GM19455 (cell line): ENCODE results near the gene SPATA2.
"Not testable (repeated sequence)": the region's sequence is repeated elsewhere in the genome, so short reads cannot be mapped to it uniquely, and the experiment has no call there.

Source experiments
- ATAC-seq: cut with Tn5 transposase; IDR thresholded peaks from one replicate; pipeline ENCODE4 v1.9.1; 2021; ENCODE audit not compliant: unreplicated experiment

Gene SPATA2

DNA sequence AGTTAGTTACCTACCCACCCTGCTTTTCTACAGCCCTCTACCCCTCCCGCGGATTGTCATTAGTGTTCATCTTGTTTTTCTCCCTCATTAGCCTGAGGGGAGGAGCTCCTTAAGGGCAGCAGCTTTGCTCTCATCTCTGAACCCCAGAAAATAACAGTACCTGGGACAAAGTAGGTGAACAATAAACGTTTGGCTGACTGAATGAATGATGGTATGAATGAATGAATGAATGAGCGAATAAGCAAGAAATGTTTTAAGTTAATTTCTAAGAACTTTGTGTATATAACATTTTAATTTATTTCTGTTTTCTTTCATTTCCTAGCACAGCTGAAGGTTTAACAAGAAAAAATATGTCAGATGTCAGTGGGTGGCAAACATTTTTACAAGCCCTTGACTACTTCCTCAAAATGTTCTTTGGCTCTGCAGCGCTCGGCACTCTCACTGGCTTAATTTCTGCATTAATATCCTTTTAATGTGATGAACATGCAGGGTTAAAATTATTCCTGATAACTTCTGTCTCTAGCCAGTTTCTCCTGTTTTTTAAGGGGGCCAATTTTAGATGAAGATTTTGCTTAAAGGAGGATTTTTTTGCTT is 52.6 kb downstream of the SPATA2 start:
- no peak for ATAC-seq

DNA sequence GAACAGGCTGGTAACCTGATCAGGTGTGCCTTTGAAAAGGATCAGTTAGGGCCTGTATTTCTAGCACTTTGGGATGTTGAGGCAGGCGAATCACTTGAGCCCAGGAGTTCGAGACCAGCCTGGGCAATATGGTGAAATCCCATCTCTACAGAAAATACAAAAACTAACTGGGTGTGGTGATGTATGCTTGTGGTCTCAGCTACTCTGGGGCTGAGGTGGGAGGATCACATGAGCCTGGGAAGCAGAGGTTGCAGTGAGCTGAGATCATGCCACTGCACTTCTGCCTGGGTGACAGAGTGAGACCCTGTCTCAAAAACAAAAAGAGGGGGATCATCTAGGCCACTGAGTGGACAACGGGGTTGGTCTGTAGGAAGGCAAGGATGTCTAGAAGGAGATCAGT is 54.1 kb downstream of the SPATA2 start:
- ATAC-seq: not testable (repeated sequence)

DNA sequence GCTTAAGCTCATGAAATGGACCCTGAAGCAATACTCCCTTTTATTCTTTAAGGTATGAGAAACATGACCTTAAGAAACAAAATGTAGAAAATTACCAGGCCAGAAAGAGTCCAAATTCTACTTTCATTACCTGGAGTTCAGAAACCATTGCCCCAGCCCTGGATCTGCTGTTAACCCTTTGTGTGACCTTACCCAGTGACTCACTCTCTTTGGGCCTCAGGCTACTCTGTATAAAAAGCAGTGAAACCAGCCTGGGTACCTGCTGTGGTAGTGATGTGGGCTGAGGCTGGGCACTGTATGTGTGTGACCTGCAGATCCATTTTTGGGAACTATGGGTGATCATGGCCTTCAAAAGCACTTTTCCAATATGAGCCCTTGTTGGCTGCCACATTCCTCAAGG is 55.5 kb downstream of the SPATA2 start:
- ATAC-seq: no peak

DNA sequence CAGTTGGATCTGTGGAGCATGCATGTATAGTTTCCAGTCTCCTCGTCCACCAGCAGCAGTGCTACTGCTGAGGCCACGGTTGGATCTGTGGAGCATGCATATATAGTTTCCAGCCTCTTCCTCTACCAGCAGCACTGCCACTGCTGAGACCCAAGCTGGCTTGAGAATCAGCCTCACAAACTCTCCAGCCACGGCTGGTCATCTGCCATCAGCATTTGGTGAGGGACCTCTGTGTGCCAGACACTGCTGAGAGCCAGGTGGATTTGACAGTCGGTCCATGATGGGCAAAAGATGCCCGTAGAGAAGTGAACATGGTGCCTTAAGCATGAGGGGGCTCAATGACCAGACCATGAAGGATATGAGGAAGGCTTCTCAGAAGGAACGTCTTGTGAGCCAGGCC is 56.3 kb downstream of the SPATA2 start:
- ATAC-seq: no peak

DNA sequence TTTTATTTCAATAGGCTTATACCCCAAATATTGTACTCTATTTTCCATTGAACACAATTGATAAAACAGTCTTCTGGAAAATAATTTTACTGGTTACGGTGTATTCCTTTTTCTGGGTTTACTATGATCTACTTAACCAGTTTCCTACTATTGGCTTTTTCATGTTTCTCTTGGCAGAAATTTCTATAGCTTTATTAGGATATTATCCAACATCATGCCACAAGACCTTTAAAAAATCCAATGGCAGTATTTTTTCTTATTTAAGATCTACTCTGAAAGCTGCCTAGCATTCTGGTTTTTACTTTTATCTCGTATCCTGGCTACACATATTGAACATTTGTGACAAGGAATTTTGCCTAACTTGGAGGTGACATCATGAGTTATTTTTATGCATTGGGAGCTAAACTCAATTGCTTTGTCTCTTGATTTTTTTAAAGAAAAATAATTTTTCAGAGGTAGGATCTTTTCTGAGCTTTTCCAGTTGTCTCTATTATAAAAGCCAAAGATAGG is 57.2 kb downstream of the SPATA2 start:
- no peak for ATAC-seq

DNA sequence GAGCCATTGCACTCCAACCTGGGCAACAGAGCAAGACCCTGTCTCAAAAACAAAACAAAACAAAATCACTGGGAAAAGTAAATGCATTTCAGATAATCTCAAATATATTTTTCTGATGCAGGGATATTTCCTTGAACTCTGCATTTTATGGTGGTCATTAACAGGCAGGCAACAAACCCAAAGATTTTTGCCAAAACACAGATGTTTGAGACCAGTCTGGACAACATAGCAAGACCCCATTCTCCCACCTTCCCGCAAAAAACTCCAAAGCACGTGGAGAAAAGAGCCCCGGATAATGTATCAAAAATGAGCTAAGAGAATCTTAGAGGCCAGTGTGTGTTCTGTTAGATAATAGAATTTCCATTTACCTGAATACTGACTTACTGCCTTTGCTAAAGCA is 58.4 kb downstream of the SPATA2 start:
- ATAC-seq: no peak

DNA sequence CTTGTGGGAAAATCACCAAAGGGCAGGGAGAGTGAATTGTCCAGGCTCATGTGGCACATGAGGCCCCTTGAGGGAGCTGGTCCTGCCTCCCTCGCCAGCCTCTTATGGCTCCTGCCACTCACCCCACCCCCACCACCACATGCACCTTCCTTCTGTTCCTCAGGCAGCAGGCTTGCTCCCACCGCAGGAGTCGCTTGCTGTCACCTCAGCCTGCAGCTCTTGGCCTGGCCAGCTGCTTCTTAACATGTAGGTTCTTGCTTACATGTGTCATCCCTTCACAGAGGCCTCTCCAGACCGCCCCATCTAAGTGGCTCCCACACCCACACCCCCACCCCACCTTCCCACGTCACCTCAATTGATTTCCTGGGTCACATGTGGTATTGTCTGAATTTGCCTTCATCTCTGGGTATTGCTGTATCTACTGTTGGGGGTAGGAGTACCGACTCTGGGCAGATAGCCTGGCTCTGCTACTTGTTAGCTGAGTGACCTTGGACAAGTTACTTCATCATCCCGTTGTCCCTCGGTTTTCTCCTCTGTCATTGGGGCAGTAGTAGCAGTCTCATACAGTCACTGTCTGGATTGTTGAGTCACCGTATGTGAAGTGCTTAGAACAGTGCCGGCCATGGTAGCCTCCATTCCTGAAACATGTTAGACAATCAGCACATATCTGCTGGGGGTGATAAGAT is 61.0 kb downstream of the SPATA2 start:
- ATAC-seq: no peak

DNA sequence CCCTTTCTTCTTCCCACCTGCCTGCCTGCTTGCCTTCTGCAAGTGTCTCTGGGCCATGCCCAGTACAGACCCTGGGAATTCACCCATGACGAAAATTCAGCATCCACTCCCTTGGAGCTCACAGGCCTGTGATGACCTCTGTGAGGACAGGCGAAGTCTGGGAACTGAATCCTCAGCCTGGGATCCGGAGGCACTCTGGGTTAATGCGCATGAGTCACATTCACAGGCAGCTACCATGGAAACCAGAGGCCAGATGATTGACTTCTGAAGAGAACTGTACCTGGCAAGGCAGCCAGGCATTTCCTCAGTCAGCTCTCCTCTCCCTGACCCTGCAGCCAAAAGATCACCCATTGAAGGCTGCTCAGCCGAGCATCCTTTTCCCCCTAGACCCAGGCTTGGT is 61.7 kb downstream of the SPATA2 start:
- ATAC-seq: no peak
